Measurements from ENCODE around the gene FAM241B.

FAM241B gene

GRCh38 chr10:69634759-69635425 lies 4.8 kb downstream of the FAM241B start:
- DNase-seq = no peak

GRCh38 chr10:69635428-69636272 lies 5.6 kb downstream of the FAM241B start:
- no peak for DNase-seq

- DNase-seq = no peak
These were observed 6.2 kb downstream of the FAM241B start for GRCh38 chr10:69636273-69636575.

GRCh38 chr10:69636626-69637605 lies 6.9 kb downstream of the FAM241B start:
- DNase-seq = peak in 1 of 2 experiments; percentile 31

GRCh38 chr10:69638642-69639041 lies 8.6 kb downstream of the FAM241B start:
- no peak for DNase-seq

- DNase-seq = peak; percentile 2 to 61
These were observed 9.5 kb downstream of the FAM241B start for GRCh38 chr10:69639291-69640195.

- no peak for DNase-seq
These were observed 10.3 kb downstream of the FAM241B start for GRCh38 chr10:69640196-69640980.

- DNase-seq = no peak
These were observed 11.4 kb downstream of the FAM241B start for GRCh38 chr10:69641261-69641980.

- no peak for DNase-seq
These were observed 12.7 kb downstream of the FAM241B start for GRCh38 chr10:69642747-69643146.

GRCh38 chr10:69643779-69644657 lies 14.0 kb downstream of the FAM241B start:
- no peak for DNase-seq

- peak; percentile 7 to 53 for DNase-seq
These were observed 14.7 kb downstream of the FAM241B start for GRCh38 chr10:69644658-69645295.

- no peak for DNase-seq
These were observed 15.5 kb downstream of the FAM241B start for GRCh38 chr10:69645296-69646184.

- DNase-seq = no peak
These were observed 16.4 kb downstream of the FAM241B start for GRCh38 chr10:69646185-69647060.

GRCh38 chr10:69647126-69647525 lies 17.1 kb downstream of the FAM241B start:
- no peak for DNase-seq

GRCh38 chr10:69647819-69648218 lies 17.8 kb downstream of the FAM241B start:
- no peak for DNase-seq

GRCh38 chr10:69648461-69648860 lies 18.4 kb downstream of the FAM241B start:
- no peak for DNase-seq

Data from NCI-H526 (cell line).